GM18909 (cell line): ENCODE results near the gene HTR2A.
"Not testable (repeated sequence)": the region's sequence is repeated elsewhere in the genome, so short reads cannot be mapped to it uniquely, and the experiment has no call there.

Experiments used
- ATAC-seq: cut with Tn5 transposase; IDR thresholded peaks from one replicate; pipeline ENCODE4 v1.9.1; 2021; ENCODE audit warnings: mild to moderate bottlenecking; ENCODE audit not compliant: unreplicated experiment, poor library complexity

The HTR2A gene

GRCh38 chr13:46817095-46817494, 79.8 kb downstream of the HTR2A start:
- ATAC-seq: no peak

- no peak for ATAC-seq
These were observed 80.5 kb downstream of the HTR2A start for GRCh38 chr13:46816371-46816770.

- no peak for ATAC-seq
These were observed 84.5 kb downstream of the HTR2A start for GRCh38 chr13:46812301-46812797.

GRCh38 chr13:46810440-46810839, 86.4 kb downstream of the HTR2A start:
- ATAC-seq: no peak

GRCh38 chr13:46804921-46805320, 91.9 kb downstream of the HTR2A start:
- not testable (repeated sequence) for ATAC-seq

- no peak for ATAC-seq
These were observed 92.5 kb downstream of the HTR2A start for GRCh38 chr13:46804391-46804815.

- no peak for ATAC-seq
These were observed 93.3 kb downstream of the HTR2A start for GRCh38 chr13:46803586-46803985.

- ATAC-seq: no peak
These were observed 95.0 kb downstream of the HTR2A start for GRCh38 chr13:46801858-46802257.

GRCh38 chr13:46799139-46799538, 97.7 kb downstream of the HTR2A start:
- no peak for ATAC-seq

GRCh38 chr13:46797501-46798237, 99.2 kb downstream of the HTR2A start:
- ATAC-seq: no peak

- peak; percentile 90 for ATAC-seq
These were observed 100.1 kb downstream of the HTR2A start, which contains the start of gene ESD for GRCh38 chr13:46796515-46797474. TSS of gene ESD (minus strand) at chr13:46797161. CDS start at chr13:46791413, 5,748 bp downstream.

GRCh38 chr13:46796129-46796514, 100.7 kb downstream of the HTR2A start:
- ATAC-seq: no peak

GRCh38 chr13:46795321-46795720, 101.5 kb downstream of the HTR2A start:
- ATAC-seq: no peak

GRCh38 chr13:46783504-46783903, 113.3 kb downstream of the HTR2A start:
- ATAC-seq: no peak

- ATAC-seq: no peak
These were observed 114.2 kb downstream of the HTR2A start for GRCh38 chr13:46782691-46783090.

GRCh38 chr13:46782066-46782465, 114.8 kb downstream of the HTR2A start:
- ATAC-seq: no peak
